Activated CD4-positive, alpha-beta T cell treated with anti-CD3 and anti-CD28 coated beads, Interleukin-2, Interleukin-6, amounts not matched to agents 100 ng/mL and 50 ng/mL, durations not matched to agents 16 hours and 8 hours (primary cell): Measurements from ENCODE around the gene AIM2.
"Not testable (repeated sequence)": the region's sequence is repeated elsewhere in the genome, so short reads cannot be mapped to it uniquely, and the experiment has no call there.

ENCODE experiments used
- DNase-seq: peaks from one replicate; pipeline ENCODE4 v3.0.0-alpha.2; 2020

The AIM2 gene

DNA sequence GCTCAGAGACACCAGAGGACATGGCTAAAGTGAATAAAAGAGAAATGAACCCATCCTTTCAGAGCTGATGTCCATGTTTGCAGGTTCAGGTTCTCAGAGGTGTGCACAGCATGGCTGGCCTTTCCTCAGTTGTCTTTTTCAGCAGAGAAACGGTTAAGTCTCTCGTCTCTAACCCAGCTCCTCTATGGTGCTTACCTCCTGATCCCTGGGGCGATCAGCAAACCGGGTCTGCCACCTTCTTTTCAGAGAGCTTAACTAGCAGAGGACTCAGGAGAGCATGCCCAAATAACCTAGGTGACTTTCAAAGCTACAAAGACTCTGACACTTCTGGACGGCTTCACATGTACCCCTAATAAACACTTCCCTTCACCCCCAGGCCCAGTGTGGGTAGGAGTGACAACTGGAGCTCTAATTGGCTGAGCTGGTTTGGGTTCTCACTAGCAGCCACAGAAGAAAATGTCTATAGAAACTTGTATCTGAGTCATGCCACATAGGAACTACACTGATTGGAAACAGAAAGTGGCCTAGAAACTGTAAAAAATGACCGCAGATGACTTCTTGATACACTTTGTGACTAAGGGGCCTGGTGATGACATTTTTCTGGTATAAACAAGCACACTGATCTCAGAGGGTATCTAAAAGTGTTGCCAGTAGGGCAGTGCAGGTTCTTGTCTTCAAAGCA lies at the start of gene AIM2:
AIM2 (minus strand) TSS at position 329 of the 682 bp plus-strand sequence. CDS start 3,267 bp downstream, outside the sequence.
- peak; percentile 90 for DNase-seq

DNA sequence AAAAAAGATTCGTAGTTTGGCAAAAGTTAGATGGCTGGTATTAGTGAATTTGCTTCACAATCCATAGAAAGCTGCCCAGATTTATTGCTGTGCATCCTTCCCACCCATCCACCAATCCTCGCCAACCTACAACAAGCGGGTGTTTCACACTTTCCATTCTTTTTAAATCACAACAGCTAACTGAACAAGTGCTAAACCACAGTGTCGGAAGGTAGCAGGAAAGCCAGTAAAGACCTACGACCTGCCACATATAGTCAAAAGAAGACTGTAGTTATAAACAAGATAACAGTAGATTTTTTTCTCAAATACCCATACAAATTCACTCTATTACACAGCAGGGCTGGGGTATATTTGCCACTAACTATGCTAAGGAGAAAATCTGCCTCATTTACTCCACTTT lies 47.0 kb upstream of the AIM2 start:
- peak; percentile 54 for DNase-seq

GRCh38 chr1:159122005-159122621 lies 45.5 kb upstream of the AIM2 start:
- DNase-seq, result peak; percentile 71

- DNase-seq, result peak; percentile 47
Measured at GRCh38 chr1:159121526-159121925, 45.0 kb upstream of the AIM2 start.

GRCh38 chr1:159120317-159120716 lies 43.8 kb upstream of the AIM2 start:
- no peak for DNase-seq

- DNase-seq, result no peak
Measured at GRCh38 chr1:159113596-159114433, 37.2 kb upstream of the AIM2 start.

DNA sequence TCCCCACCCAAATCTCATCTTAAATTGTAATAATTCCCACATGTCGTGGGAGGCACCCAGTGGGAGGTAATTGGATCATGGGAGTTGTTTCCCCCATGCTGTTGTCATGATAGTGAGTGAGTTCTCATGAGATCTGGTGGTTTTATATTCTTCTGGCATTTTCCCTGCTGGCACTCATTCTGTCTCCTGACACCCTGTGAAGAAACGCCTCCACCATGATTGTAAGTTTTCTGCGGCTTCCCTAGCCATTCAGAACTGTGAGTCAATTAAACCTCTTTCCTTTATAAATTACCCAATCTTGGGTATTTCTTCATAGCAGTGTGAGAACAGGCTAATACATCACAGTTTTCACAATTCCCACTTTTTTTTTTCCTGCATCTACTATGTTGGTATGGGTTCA lies 26.5 kb upstream of the AIM2 start:
- not testable (repeated sequence) for DNase-seq

- DNase-seq, result no peak
Measured at GRCh38 chr1:159100589-159100988, 24.0 kb upstream of the AIM2 start.

DNA sequence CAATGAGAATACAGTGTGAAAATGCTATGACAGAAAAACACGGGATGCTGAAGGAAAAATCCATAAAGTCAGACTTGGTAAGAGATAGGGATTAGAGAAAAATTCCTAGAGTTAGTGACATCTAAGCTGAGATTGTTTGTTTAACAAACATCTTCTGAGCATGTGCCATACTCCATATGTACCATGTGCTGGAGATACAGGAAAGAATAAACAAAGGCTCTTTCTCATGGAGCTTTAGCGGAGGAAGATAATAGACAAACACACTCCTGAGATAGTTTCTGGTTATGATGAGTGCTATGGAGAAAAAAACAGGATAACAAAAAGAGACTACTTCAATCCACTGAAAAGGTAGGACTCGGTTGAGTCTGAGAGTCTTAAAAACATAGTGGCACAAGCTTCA lies 22.0 kb upstream of the AIM2 start:
- DNase-seq, result no peak

DNA sequence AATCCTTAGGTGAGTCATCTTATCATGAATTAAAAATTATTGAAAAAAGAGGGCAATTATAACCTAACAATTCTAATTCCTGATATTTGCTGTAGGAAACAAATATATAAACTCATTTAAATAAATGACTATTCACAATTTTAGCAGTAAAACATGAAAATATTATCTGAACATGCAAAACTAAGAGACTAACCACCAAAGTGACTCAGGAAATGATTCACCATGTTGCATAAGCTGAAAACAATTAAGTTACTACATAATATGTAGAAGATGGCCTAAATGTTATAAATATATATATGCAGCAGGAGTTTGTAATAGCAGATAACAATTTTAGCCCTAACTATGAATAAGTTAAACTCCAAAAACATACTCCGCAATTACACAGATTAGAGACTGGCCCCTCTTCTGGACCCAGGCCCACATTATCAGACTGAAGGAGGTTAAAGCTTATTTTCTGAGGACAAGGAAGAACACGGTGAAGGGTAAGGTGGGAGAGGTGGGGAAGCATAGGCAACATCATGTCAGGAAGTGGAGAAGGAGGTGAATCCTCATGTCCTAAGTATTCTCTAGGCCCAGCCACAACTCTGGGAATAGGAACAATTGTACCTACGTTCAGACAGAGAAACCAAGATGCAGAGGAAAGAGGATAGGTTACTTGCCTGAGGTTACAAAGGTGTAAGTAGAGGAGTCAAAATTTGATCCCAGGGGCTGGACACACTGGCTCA lies 15.6 kb upstream of the AIM2 start:
- DNase-seq, result peak; percentile 21

GRCh38 chr1:159091607-159092031 lies 15.1 kb upstream of the AIM2 start:
- peak; percentile 66 for DNase-seq

- no peak for DNase-seq
Measured at GRCh38 chr1:159091180-159091560, 14.6 kb upstream of the AIM2 start.

- DNase-seq, result peak; percentile 27
Measured at GRCh38 chr1:159090286-159091179, 14.0 kb upstream of the AIM2 start.

DNA sequence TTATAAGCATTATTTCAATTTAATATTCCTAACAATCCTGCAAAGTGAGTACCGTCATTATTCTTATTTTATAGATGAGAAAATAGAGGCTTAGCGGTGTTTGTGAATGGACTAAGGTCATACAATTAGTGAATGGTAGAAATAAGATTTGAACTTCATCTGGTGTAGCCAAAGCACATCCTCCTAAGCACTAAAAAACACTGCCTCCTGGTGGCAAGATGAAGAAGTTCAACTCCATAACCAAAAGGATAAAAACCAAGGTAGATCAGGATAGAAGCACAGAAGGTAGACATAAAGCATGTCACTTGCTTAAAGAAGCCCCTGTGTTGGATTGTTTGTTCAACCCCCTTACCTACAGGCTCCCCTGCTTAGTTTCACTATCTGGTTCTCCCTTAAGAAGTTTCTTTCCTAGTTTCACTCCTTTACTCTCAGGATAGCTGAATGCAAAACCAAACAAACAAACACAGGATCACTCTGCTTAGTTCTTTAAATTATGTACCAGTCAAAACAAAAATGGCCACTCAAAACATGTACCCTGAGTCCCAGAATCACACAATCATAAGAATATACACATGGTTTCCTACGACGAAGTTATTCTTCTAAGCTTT lies 12.7 kb upstream of the AIM2 start:
- DNase-seq, result peak; percentile 59

- DNase-seq, result no peak
Measured at GRCh38 chr1:159088546-159089183, 12.1 kb upstream of the AIM2 start.

DNA sequence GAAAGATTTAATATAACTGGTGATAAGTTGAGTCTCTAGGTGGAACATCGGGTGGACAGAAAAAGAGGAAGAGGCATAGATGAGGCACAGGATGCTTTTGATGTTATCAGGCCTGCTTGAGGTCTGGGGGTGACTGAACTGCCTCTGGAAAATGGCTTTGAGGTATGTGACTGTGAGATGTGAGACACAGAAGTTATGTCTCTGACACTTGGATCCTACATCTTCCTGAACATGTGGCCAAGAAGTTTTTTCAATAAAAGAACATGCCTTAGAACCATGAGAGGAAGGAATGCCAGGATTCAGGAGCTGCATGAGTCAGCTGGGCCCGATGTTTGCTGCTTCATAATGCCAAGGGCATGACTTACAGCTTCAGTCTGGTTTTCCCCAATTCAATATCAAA lies 11.5 kb upstream of the AIM2 start:
- peak; percentile 25 for DNase-seq

GRCh38 chr1:159084867-159085266 lies 8.3 kb upstream of the AIM2 start:
- DNase-seq, result no peak

DNA sequence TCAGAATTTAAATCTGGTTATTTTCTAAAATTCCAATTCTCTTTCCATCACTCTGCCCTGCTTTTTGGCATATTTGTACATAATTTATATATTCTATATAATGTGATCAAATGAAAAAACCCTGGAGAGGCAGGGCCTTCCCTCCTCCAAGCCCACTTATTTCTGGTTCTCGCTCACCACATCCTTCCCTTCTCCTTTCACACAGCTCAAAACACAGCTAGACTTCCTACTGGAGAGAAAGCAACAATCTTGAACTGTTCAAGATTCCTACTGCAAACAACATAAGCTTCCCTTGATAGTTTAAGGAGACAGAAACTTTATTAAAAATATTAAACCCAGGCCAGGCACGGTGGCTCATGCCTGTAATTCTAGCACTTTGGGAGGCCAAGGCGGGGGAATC lies 7.6 kb upstream of the AIM2 start:
- DNase-seq, result no peak

GRCh38 chr1:159083013-159083412 lies 6.4 kb upstream of the AIM2 start:
- DNase-seq, result no peak

- DNase-seq, result no peak
Measured at GRCh38 chr1:159081626-159082025, 5.1 kb upstream of the AIM2 start.

DNA sequence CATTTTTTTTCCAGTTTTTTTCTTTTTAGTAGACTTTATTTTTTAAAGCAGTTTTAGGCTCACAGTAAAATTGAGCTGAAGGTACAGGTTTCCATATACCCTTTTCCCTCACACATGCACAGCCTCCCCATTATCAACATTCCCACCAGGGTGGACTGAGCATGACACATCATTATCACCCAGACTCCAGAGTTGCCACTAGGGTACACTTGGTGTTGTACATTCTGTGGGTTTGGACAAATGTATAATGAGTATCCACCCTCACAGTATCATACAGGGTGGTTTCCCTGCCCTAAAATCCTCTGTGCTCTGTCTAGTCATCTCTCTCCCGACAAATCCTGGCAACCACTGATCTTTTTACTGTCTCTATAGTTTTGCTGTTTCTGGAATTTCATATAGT lies 3.0 kb upstream of the AIM2 start:
- no peak for DNase-seq
